ENCODE measurements around the gene AVP.

Gene AVP

DNA sequence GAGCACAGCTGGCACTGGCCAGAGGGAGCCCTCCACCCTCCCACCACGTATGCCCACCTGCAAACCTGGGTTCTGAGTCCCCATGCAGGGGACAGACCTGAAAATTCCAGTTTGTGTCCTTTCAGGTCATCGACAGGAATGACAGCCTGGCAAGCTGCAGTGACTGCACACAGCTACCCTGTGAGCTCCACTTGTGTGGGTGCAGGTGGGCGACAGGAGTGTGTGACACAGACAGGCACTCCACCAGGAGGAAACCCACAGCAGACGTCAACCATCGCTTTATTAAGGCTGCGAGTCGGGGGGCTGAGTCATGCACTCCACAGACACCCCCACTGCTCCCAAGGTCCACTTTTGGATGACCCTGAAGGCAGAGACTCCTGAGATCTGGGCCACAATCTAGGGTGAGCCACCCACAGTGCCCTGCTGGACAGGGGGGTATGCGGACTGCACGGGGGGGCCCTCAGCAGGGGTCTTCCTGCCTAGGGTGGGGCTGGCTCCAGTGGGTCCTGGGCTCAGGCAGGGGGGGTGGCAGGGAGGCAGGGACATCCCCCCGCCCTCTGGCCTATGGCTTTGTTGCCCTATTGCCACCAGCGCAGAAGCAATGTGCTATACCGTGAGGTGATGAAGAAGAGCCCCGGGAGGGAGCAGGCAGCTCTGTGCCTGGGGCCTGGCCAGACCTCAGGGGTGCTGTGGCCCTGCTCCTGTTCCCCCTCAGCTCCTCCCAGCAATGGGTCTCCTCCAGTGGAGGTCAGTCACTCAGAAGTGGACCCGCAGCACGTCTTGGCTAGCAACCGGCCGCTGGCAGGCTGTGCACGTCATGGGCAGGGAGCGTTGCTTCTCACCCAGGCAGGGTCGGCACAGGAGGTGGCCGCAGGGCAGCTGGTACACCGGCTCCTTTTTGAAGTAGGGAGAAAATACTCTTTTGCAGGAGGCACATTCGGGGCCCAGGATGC is 25.1 kb upstream of the AVP start:
- no peak for DNase-seq

DNA sequence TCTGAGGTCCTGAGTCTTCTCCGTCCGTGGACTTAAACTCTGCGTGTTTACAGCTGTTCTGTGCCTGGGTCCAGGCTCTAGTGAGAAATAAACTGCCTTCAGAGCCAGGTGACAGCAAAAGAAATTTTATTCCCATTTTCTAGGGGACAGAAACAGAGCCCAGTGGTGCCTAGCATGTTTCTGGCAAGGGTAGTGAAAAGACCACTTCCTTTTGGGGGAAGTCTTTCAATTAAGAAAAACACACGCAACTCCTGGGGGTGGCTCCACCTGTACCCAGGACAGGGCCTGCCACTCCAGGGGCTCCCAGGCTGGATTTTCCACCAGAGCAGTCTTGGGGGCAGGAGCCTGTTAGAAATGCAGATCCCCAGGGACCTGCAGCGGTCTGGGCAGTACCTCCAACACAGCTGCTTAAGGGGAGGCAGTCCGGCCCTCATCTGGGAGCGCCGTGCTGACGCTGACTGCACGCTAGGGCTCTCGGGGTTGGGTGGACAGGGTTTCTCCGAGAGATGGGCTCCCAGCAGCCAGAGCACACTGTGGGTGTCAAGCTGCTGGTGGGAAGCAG is 23.0 kb upstream of the AVP start:
- DNase-seq: no peak

DNA sequence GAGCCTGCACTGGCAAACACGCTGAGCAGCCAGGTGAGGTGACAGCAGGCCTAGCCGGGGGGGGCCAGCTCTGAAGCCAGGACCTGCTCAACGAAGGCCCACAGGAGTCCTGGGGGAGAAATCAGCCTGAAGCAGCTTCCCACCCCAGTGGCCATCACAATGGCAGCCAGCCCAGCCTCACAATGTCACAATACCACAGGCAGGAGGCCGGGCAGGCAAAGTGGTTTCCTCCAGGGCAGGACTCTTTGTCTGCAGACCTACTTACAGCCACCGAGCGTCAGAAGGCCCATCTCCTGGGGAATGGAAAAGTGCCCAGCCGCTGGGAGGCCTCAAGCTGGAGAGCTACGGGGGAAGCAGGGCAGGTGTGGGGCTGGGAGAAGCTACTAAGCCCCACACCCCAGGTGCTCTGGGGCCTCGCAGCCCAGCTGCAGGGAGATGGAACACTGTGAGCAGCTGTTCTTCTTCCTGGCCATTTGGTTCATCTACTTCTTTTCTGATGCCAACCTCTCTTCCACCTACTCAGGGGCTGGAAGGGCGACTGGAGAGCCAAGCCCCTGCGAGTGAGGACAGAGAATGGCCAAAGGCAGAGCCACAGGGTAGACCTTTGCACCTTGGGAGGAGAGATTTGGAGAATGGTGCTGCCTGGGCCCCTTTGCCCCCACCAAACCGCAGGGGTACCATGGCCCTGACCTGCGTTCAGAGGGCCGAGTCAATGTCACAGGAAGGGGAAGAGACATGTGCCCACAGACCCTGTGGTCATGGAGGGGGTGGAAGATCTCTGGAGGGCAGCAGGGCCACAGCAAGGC is 22.3 kb upstream of the AVP start:
- DNase-seq: no peak

DNA sequence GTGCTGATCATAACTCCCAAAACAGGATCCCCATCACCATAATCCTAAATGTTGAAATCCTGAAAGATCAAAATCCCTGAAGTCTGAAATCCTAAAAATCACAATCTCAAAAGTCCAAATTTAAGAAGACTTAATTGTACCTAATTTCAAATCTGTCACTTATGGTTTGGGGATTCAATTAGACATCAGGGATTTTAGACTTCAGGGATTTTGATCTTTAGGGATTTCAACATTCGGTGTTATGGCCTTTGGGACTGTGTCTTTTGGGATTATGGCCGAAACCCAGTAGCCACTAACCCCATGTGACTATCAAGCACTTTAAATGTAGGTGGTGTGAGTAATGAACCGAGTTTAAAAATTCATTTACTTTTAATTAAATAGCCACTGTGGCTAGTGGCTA is 21.7 kb upstream of the AVP start:
- DNase-seq: no peak

DNA sequence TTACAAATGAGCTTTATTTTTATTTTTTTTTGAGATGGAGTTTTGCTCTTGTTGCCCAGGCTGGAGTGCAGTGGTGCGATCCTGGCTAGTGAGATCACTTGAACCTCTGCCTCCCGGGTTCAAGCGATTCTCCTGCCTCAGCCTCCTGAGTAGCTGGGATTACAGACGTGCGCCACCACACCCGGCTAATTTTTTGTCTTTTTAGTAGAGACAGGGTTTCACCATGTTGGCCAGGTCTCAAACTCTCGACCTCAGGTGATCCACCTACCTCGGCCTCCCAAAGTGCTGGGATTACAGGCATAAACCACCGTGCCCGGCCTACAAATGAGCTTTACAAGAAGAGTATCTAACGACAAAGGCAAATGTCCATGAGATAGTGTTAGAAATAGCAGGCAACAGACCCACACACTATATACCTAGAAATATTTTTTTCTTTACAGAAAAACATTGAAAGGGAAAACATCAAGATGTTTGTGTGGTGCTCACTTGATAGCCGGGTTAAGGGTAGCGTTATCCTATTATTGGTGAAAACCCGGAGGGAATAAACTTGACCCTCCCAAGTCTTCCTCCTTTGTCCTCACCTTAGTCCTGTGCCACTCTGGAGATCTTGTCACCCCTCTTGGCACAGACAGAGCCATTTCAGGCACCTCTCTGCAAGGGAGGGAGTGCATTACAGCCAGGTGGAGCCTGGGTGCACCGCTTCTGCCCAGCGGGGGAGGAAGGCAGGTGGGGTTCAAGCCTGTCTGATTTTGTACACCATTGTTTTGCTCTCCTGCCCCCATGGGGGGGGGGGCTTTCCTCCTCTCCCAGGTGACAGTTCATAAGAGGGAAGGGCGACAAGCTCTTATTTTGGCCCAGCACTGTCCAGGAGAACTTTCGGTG is 21.0 kb upstream of the AVP start:
- DNase-seq: no peak

DNA sequence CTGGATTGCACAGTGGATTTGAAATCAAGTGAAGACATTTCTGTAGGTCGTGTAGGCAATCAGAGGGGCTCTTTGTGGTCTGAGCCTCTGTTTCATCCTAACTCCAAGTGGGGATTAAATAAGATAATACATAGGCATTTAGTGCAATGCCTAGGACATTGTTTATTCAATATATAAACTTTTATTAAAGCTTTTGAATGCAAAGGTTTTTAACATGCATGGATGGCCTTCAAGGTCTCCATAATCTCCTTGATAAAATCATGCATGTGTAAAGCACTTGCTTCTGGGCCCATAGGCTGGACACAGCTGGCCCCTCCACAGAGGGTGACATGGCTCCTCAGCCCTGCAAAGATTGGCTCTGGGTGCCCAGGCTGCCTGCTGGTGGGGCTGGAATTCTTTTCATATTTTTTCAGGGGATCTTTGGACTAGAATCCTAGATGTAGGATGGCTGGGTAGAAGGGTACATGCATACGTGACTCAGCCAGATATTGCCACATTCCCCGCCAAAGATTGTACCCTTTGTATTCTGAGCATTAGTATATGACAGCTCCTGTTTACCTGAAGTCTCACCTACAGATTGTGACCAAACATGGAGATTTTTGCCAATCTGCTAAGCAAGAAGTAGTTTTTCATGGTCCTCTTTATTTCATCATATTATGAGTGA is 19.0 kb upstream of the AVP start:
- no peak for DNase-seq

DNA sequence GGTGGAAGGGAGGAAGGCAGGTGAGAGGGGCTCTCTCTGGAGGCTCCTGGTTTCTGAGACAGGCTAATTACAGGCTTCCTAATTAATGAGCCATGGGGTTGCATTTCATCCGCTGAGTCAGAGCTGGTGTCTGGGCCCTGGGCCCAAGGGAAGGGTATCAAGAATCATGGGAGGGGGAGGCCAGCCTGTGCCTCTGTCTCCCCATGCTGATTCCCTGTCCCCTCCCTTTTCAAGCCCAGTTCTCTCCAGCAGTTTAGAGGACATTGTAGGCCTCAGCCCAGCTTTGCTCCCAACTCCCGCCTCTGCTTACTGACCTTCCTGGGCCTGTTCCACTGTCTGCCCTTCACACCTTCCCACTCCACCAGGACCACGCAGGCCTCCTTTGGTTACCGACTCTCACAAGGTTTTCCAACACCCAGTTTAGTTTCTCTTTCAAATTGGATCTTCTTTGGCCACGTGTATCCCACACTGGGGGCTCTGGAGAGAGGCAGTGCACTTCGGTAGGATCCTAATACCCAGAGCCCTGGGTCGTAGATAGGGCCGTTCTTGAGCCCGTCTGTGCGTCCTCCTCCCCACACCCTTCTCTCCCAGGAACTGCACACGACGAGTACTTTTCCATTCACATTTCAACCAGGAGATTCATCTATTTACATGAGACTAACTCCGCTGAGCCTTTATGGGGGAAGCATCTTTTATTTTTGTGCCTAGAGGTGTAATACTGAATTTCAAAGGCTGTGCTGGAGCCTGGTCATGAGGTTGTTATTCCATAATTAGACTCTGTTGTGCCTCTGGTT is 18.2 kb upstream of the AVP start:
- no peak for DNase-seq

DNA sequence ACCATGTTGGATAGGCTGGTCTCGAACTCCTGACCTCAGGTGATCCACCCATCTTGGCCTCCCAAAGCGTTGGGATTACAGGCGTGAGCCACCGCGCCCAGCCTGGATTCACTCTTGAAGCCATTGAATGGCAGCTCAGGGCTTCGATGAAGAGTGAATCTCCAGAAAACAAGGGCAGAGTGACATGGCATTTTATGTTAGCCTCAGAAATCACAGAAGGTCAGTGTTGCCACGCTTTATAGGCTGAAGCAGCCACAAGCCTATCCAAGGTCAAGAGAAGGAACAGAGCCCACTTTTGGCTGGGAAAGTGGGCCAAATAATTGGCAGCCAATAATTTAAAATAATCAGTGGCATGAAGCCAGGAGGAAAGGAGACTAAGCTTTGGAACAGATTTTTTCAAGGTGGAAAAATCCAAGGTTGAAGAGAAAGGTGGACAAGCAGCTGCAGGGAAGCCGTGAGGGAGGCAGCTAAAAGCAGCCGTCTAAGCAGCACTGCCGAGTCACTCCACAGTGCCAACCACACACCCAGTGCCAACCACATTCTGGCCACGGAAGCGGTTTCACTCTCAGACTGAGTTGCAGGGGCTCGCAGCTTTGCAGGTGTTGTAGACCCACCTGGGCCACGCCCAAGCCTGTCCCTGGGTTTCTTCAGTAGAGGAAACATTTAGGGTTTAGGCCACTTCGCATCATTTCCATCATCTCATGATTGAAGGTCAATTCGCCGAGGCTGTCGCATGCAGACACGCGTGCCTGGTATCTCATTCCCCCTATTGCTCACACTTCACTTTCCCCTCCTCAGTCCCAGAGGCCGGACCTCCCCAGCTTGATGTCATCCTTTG is 17.4 kb upstream of the AVP start:
- no peak for DNase-seq

DNA sequence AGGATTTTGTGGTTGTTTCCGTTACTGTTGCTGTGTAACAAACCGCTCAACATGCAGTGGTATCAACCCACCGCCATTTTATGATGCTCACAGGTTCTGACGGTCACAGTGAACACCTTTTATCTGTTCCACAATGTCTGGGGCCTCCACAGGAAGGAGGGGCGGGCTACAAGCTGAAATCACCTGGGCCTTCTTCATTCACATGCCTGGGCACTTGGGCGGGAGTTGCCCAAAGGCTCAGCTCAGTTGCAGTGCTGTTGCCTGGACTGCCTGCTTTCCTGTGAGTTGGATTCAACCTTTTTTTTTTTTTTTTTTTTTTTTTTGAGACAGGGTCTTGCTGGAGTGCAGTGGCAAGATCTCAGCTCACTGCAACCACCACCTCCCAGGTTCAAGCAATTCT is 16.7 kb upstream of the AVP start:
- DNase-seq: no peak

DNA sequence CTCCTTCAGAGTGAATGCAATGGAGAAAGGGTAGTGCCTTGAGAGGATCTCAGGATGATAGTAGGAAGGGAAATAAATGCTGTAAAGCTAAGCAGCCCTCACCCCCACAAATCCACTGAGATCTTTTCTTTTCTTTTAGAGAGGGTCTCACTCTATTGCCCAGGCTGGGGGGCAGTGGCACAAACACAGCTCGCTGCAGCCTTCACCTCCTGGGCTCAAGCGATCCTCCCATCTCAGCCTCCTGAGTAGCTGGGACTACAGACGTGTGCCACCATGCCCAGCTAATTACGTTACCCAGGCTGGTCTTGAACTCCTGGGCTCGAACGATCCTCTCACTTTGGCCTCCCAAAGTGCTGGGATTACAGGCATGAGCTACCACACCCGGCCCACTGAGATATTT is 16.0 kb upstream of the AVP start:
- no peak for DNase-seq

DNA sequence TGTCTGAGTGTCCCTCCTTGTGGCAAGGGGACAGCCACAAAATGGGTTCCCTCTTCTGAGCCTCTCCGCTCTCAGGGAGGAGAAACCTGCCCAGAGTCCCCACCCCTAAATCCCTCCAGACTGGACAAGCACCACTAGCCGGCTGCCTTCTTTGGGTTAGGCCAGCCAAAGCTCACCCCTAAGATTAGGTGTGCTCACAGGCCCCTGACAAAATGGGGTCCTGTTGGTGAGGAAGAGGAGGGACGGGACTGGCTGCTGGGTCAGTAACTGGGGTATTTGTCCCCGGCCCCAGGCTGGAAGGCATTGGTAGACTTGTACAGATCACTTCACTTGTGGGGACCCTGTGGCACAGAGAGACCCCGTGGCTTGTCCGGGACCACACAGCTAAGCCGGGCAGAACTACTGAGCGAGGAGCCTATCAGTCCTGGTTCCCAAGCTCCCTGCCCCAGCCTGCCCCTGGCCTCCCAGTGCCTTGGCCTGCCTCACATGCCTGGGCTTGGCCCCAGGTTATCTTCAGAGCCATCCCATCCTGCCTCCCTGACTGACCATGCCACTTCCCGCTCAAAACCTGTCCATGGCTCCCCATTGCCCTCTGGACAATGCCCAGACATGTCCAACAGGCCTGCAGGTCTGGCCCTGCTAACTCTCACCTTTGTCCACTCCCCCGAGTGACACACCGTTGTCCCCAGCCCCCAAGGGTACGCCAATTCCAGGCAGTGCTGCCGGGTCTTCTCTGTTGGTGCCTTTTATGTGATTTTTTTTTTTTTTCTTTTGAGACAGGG is 10.5 kb upstream of the AVP start:
- DNase-seq: no peak

DNA sequence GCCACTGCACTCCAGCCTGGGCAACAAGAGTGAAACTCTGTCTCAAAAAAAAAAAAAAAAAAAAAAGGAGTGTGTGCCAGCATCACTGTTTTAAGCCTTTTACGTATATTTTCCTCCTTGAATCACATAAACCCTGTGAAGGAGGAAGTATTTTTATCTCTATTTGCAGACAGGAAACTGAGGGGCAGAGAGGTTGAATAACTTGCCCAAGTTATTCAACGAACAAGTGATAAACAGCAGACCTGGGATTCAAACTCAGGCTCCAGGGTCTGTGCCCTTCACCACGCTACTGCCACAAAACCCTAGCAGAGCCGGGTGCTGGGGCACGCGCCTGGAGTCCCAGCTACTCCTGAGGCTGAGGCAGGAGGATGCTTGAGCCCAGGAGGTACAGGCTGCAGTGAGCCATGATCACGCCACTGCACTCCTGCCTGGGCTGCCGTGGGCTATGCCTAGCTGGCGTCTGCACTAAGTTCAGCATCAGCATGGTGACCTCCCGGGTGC is 9.4 kb upstream of the AVP start:
- no peak for DNase-seq

DNA sequence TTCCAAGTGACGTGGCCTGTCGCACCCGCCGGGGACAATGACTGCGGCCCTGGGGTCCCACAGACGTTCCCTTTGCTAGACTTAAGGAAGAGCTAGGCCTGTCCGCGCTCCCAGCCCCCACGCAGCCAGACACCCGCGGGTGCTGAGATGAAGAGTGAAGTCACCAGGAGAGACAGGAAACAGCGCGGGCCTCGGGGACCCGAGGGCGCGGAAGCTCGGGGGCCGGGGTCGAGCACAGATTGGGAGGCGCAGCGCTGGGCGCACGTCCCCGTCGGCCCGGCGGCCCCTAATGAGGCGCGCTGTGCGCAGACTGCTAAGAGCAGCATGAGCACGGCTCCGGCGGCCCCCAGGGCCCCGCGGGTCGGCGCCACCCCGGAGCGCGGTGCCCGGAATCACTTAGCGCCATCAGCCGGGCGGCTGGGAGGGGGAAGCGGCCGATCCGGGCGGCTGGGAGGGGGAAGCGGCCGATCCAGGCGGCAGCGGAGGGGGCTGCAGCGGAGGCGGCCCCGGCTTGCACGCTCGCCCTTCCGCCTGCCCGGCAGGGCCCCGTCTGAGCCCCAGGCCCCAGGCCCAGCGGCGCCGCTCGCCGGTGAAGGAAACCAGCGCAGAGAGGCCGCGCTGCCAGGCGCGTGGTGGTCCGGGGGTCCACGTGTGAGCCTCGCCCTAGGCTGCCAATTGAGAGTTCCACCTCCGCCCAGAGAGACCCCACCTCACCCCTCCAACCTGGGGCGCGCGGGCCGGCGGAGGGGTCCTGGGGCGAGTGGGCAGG is 8.3 kb upstream of the AVP start:
- no peak for DNase-seq

DNA sequence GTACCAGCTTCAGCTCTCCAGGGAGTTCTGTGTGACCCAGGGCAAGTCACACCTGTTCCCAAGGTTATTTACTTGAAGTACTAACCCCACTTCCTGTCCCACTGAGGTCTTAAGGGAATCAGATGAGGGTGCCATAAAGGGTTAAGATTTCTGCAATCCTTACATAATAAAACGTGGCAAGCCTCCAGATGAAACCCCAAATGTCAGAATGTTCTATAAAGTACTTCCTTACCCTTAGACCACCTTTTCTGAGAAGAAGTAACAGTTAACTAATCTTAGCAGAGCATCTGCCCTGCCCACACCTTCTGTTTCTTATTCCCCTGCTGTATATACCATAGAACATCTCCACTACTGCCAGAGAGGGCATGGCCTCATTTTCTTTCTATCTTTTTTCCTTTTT is 6.0 kb upstream of the AVP start:
- DNase-seq: no peak

DNA sequence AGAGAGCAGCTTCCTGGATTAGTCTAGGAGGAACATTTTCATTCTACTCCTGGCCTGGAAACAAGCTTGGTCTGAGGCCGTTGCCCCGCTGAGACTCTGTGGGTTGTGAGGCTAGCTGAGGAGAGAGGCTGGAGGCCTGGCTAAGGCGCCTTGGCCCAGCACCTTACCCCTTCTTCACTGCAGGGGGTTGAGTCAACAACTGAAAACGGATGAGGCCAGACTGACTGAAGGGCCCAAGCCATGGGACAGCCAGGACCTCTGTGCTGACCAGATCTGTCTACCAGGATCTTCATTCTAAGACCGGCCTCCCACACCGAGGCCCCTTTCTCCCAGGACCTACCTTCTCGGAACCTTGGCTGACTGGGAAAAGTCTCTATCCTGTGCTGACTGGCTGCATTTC is 3.5 kb upstream of the AVP start:
- no peak for DNase-seq

DNA sequence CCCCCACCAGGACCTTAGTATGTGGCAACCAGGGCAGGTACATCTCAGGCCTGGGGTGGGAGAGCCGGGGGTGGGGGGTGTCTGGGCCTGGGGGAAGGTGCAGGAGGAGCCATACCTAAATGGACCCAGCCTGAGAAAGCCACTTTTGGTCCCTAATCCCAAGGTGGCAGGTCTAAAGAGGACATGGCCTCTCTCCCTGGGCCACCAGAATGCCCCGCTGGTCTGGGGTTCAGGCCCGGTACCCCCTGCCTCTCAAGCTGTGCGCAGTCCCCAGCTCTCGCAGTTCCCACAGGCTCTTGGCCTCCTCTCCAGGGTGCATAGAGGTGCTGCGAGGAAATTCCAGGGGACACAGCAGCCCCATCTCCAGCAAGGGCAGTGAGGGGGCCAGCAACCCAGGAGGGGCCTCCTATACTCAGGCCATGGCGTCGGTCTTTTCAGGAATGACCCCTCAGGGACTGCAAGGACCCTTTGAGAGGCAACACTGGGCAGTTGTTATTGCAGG is 1.1 kb upstream of the AVP start:
- DNase-seq: no peak

DNA sequence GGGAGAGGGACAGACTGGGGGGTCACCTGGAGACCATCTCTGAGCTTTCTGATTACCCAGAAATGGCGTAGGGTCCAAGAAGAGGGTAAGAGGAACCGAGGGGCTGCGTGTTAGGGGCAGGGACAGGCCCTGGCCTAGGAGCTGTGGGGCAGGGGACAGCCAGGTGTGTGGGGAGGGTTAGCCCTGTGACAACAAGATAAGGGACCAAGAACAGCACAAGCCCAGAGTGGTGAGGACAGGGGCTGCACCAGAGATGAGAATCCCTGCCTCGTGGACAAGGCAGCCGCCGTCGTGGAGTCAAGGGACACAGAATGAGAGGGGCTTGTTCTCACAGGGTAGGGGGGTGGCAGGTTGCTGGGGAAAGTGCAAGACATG is 449 bp upstream of the AVP start:
- DNase-seq: no peak

All from NCI-H748 treated with DMSO at 0.1 percent for 48 hours (cell line).